Activated naive CD4-positive, alpha-beta T cell treated with anti-CD3 and anti-CD28 coated beads, Interleukin-2, amount 50 U/mL, for 24 hours (primary cell): ENCODE data around the gene AFF1.
"Not testable (repeated sequence)": the region's sequence is repeated elsewhere in the genome, so short reads cannot be mapped to it uniquely, and the experiment has no call there.

ENCODE experiments used
- H3K27ac Mint-ChIP-seq: one replicate; pipeline ENCODE4 v1.8.0; 2021; ENCODE audit warnings: mild to moderate bottlenecking, mixed read lengths
- H3K27me3 Mint-ChIP-seq: one replicate; pipeline ENCODE4 v1.8.0; 2021; ENCODE audit warnings: mixed read lengths
- H3K36me3 Mint-ChIP-seq: one replicate; pipeline ENCODE4 v1.8.0; 2021; ENCODE audit warnings: mixed read lengths
- H3K4me1 Mint-ChIP-seq: one replicate; pipeline ENCODE4 v1.8.0; 2021; ENCODE audit warnings: mixed read lengths
- H3K4me3 Mint-ChIP-seq: one replicate; pipeline ENCODE4 v1.8.0; 2021; ENCODE audit warnings: mild to moderate bottlenecking, mixed read lengths
- H3K9me3 Mint-ChIP-seq: one replicate; pipeline ENCODE4 v1.8.0; 2021; ENCODE audit warnings: mixed read lengths

Gene AFF1

GRCh38 chr4:86977621-86978184 lies 42.9 kb downstream of the AFF1 start:
- Mint-ChIP-seq H3K9me3 (no peaks in the 10 kb centered on the region), H3K4me1 (peaks cover 76% of the 10 kb centered on the region), H3K27ac (peak overlapping the region; percentile 36), H3K36me3 (peaks cover 4% of the 10 kb centered on the region), H3K27me3 (no peaks in the 10 kb centered on the region), H3K4me3 (no peak overlapping the region)

- Mint-ChIP-seq H3K4me3 (no peak overlapping the region), H3K9me3 (no peaks in the 10 kb centered on the region), H3K27me3 (no peaks in the 10 kb centered on the region), H3K36me3 (peaks cover 4% of the 10 kb centered on the region), H3K4me1 (peaks cover 66% of the 10 kb centered on the region), H3K27ac (peak overlapping the region; percentile 26)
Measured at GRCh38 chr4:86978709-86979108, 43.9 kb downstream of the AFF1 start.

GRCh38 chr4:86980230-86980629 lies 45.4 kb downstream of the AFF1 start:
- Mint-ChIP-seq H3K9me3 (no peaks in the 10 kb centered on the region), H3K4me1 (peaks cover 55% of the 10 kb centered on the region), H3K4me3 (no peak overlapping the region), H3K36me3 (peaks cover 3% of the 10 kb centered on the region), H3K27me3 (no peaks in the 10 kb centered on the region), H3K27ac (no peak overlapping the region)

- H3K9me3 Mint-ChIP-seq = no peaks in the 10 kb centered on the region
- peaks cover 42% of the 10 kb centered on the region for H3K4me1 Mint-ChIP-seq
- no peaks in the 10 kb centered on the region for H3K27me3 Mint-ChIP-seq
- H3K36me3 Mint-ChIP-seq = peaks cover 3% of the 10 kb centered on the region
- peak overlapping the region; percentile 28 for H3K4me3 Mint-ChIP-seq
- peak overlapping the region; percentile 66 for H3K27ac Mint-ChIP-seq
Measured at GRCh38 chr4:86981789-86982188, 47.0 kb downstream of the AFF1 start.

GRCh38 chr4:86985852-86986251 lies 51.0 kb downstream of the AFF1 start:
- Mint-ChIP-seq H3K4me1 (peaks cover 14% of the 10 kb centered on the region), H3K36me3 (peaks cover 12% of the 10 kb centered on the region)
- H3K9me3 Mint-ChIP-seq, H3K27ac Mint-ChIP-seq, H3K27me3 Mint-ChIP-seq, H3K4me3 Mint-ChIP-seq: not testable (repeated sequence)

GRCh38 chr4:86989658-86990057 lies 54.8 kb downstream of the AFF1 start:
- not testable (repeated sequence) for H3K27ac Mint-ChIP-seq, H3K9me3 Mint-ChIP-seq, H3K27me3 Mint-ChIP-seq, H3K4me3 Mint-ChIP-seq, H3K4me1 Mint-ChIP-seq
- peaks cover 13% of the 10 kb centered on the region for H3K36me3 Mint-ChIP-seq

- Mint-ChIP-seq H3K4me3 (no peak overlapping the region), H3K9me3 (no peaks in the 10 kb centered on the region), H3K27me3 (no peaks in the 10 kb centered on the region), H3K4me1 (peaks cover 5% of the 10 kb centered on the region), H3K36me3 (peaks cover 15% of the 10 kb centered on the region), H3K27ac (no peak overlapping the region)
Measured at GRCh38 chr4:86990510-86990909, 55.7 kb downstream of the AFF1 start.

GRCh38 chr4:86991994-86992393 lies 57.2 kb downstream of the AFF1 start:
- H3K36me3 Mint-ChIP-seq = peaks cover 17% of the 10 kb centered on the region
- peaks cover 5% of the 10 kb centered on the region for H3K4me1 Mint-ChIP-seq
- no peak overlapping the region for H3K4me3 Mint-ChIP-seq
- no peaks in the 10 kb centered on the region for H3K9me3 Mint-ChIP-seq
- no peak overlapping the region for H3K27ac Mint-ChIP-seq
- H3K27me3 Mint-ChIP-seq = no peaks in the 10 kb centered on the region

- H3K27me3 Mint-ChIP-seq = no peaks in the 10 kb centered on the region
- H3K27ac Mint-ChIP-seq = peak overlapping the region; percentile 20
- H3K4me3 Mint-ChIP-seq = no peak overlapping the region
- H3K36me3 Mint-ChIP-seq = peaks cover 8% of the 10 kb centered on the region
- H3K9me3 Mint-ChIP-seq = no peaks in the 10 kb centered on the region
- peaks cover 12% of the 10 kb centered on the region for H3K4me1 Mint-ChIP-seq
Measured at GRCh38 chr4:86993909-86994681, 59.3 kb downstream of the AFF1 start.

- Mint-ChIP-seq H3K9me3 (no peaks in the 10 kb centered on the region), H3K27ac (peak overlapping the region; percentile 20), H3K36me3 (peaks cover 8% of the 10 kb centered on the region), H3K4me3 (no peak overlapping the region), H3K4me1 (peaks cover 18% of the 10 kb centered on the region), H3K27me3 (no peaks in the 10 kb centered on the region)
Measured at GRCh38 chr4:86994686-86995085, 59.9 kb downstream of the AFF1 start.

GRCh38 chr4:86996510-86996909 lies 61.7 kb downstream of the AFF1 start:
- peaks cover 33% of the 10 kb centered on the region for H3K4me1 Mint-ChIP-seq
- H3K27ac Mint-ChIP-seq, H3K27me3 Mint-ChIP-seq, H3K36me3 Mint-ChIP-seq, H3K9me3 Mint-ChIP-seq, H3K4me3 Mint-ChIP-seq: not testable (repeated sequence)

GRCh38 chr4:86999136-86999643 lies 64.4 kb downstream of the AFF1 start:
- H3K27ac Mint-ChIP-seq = peak overlapping the region; percentile 26
- H3K4me3 Mint-ChIP-seq = no peak overlapping the region
- H3K4me1 Mint-ChIP-seq = peaks cover 40% of the 10 kb centered on the region
- H3K36me3 Mint-ChIP-seq = peaks cover 8% of the 10 kb centered on the region
- H3K27me3 Mint-ChIP-seq = no peaks in the 10 kb centered on the region
- no peaks in the 10 kb centered on the region for H3K9me3 Mint-ChIP-seq

GRCh38 chr4:87002682-87003043 lies 67.9 kb downstream of the AFF1 start:
- Mint-ChIP-seq H3K27ac (no peak overlapping the region), H3K4me3 (no peak overlapping the region), H3K9me3 (no peaks in the 10 kb centered on the region), H3K4me1 (peaks cover 56% of the 10 kb centered on the region), H3K27me3 (no peaks in the 10 kb centered on the region), H3K36me3 (no peaks in the 10 kb centered on the region)

GRCh38 chr4:87003266-87003665 lies 68.5 kb downstream of the AFF1 start:
- H3K9me3 Mint-ChIP-seq = no peaks in the 10 kb centered on the region
- no peak overlapping the region for H3K27ac Mint-ChIP-seq

GRCh38 chr4:87005369-87005689 lies 70.5 kb downstream of the AFF1 start:
- Mint-ChIP-seq H3K27me3 (no peaks in the 10 kb centered on the region), H3K9me3 (no peaks in the 10 kb centered on the region), H3K36me3 (no peaks in the 10 kb centered on the region), H3K27ac (peak overlapping the region; percentile 99), H3K4me3 (peak overlapping the region; percentile 98), H3K4me1 (peaks cover 62% of the 10 kb centered on the region)

More at GRCh38 chr4:87003266-87003665, 68.5 kb downstream of the AFF1 start:
- peaks cover 62% of the 10 kb centered on the region for H3K4me1 Mint-ChIP-seq
- H3K4me3 Mint-ChIP-seq = no peak overlapping the region
- H3K36me3 Mint-ChIP-seq = no peaks in the 10 kb centered on the region
- no peaks in the 10 kb centered on the region for H3K27me3 Mint-ChIP-seq

GRCh38 chr4:87005690-87006425 lies 71.0 kb downstream of the AFF1 start:
- no peaks in the 10 kb centered on the region for H3K9me3 Mint-ChIP-seq
- no peaks in the 10 kb centered on the region for H3K27me3 Mint-ChIP-seq
- H3K27ac Mint-ChIP-seq = peak overlapping the region; percentile 99
- no peaks in the 10 kb centered on the region for H3K36me3 Mint-ChIP-seq
- H3K4me1 Mint-ChIP-seq = peaks cover 57% of the 10 kb centered on the region
- H3K4me3 Mint-ChIP-seq = peak overlapping the region; percentile 98
